Renal cortical epithelial cell (primary cell): ENCODE measurements around the gene LEKR1. TPM values are rescaled to one million over a fixed set of nuclear protein-coding genes. Genes with fewer than 3 reads are reported as not detected.
A peak's percentile ranks its signal among the peaks of the same experiment; 100 is the strongest.
"Not testable (repeated sequence)": the region's sequence is repeated elsewhere in the genome, so short reads cannot be mapped to it uniquely, and the experiment has no call there.

Experiments used
- DNase-seq: peaks from one replicate; pipeline ENCODE4 v3.0.0-alpha.2; 2011; ENCODE audit warnings: low read depth
- total RNA-seq: library from RNA; depleted of rRNA; stranded (reverse); fragments of >200 nt; gene quantifications from 2 replicates; pipeline ENCODE4 v1.2.3, GENCODE V29; 2014

Gene LEKR1
- total RNA-seq, 1 donor from 2014 or later: 1.4 TPM

DNA sequence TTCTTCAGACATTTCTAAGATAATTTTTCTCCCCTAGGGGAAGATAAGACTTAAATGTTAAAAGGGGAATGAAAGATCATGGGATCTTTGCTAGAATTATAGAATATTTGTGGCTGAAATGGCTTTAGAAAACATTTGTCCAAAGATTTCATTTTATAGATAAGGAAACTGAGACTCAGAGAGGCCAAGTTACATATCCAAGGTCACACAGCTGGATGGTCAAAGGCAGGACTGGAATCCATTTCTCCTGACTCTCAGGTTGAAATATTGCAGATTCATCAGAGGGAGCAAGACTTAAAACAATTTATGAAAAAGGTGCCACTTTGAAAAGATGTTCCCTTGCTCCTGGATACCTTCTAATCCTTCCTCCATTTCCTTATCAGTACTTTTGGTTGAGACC is 19.5 kb upstream of the LEKR1 start:
- DNase-seq: no peak

- no peak for DNase-seq
Observed at GRCh38 chr3:156808025-156808424, 18.1 kb upstream of the LEKR1 start.

DNA sequence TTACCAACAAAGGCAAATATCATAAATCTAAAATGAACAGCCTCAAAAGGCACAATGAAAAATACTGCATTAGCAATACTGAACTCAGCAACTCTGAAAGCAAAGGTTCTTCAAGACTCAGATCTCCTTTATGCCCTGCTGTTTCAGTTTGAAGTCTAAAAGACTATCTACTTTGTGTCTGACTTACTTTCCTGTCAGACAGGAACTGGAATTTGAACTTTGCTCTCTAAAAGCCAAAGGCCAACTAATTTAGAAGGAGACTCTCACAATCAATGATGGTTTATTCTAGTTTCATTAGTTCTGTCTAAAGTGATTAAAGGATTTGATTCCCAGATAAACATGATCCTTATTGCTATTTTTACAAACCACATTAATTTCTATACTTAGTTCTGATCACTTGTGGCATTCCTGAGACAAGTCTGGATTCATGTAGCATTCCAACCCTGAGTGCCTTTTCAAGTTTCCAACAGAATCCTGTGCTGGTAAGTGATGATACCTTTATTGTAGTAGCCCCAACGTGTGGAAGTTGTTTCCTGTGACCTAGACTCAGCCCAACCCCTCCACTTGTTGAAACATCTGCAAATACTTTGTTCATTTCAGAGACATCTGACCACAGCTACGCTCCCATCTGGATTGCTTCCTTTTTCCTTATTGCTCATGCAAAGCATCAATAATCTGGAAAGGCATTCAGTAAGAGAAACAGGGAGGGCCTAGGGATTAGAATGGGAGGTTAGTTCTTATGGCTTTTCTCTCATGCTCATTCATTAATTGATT is 14.9 kb upstream of the LEKR1 start:
- no peak for DNase-seq

DNA sequence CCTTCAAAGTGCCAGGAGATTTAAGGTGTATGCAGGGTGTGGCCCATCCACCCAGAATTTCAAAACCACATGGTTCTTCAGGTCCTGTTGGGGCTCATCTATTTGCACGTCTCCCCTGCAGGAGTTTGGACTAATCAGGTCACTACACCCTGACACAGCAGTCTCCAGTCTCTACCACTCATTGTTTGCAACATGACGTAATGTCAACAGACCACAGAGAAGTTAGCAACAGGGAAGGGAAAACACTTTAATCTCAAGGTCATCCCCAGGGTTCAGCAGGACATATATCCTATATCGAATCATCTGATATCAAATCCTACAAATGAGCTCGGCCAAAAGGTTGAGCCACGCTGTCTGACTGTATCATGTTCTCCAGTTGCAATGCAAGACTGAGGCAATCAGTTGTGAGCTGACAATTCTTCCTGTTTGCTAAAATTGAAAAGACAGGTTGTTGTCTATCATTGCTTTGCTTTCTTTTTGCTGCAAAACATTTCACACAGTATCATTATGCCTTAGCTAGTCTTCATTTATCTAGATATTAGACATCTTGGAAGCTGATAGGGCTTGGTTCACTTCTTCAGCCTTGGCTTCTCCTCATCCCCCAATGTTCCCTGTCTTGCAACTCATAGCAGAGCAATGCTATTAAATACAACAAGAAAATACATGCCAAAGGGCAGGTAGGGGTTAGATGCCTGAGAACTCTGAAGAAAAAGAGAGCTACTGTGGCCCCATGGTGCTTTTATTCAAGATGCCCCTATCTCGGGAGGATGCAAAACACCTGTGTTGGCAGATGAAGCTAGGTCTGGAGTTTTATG is 13.4 kb upstream of the LEKR1 start:
- DNase-seq: peak; percentile 73

DNA sequence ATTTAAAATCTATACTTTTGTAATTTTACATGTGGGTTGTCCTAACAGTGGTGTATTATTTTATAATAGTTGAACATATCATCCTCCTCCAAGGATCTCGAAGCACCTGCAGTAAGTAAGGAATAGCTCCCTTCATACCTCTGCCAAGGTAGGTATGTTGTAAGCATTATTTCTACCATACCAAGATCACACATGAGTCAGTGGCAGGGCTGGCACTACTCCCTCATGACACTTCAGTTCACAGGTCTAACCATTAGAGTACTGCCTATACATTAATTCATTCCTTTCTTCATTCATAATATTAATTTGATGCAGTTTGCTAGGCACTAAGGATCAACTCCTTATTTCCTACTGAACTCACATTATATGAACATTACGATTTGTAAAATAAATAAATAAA is 11.9 kb upstream of the LEKR1 start:
- no peak for DNase-seq

- DNase-seq: no peak
Observed at GRCh38 chr3:156816091-156816793, 9.9 kb upstream of the LEKR1 start.

DNA sequence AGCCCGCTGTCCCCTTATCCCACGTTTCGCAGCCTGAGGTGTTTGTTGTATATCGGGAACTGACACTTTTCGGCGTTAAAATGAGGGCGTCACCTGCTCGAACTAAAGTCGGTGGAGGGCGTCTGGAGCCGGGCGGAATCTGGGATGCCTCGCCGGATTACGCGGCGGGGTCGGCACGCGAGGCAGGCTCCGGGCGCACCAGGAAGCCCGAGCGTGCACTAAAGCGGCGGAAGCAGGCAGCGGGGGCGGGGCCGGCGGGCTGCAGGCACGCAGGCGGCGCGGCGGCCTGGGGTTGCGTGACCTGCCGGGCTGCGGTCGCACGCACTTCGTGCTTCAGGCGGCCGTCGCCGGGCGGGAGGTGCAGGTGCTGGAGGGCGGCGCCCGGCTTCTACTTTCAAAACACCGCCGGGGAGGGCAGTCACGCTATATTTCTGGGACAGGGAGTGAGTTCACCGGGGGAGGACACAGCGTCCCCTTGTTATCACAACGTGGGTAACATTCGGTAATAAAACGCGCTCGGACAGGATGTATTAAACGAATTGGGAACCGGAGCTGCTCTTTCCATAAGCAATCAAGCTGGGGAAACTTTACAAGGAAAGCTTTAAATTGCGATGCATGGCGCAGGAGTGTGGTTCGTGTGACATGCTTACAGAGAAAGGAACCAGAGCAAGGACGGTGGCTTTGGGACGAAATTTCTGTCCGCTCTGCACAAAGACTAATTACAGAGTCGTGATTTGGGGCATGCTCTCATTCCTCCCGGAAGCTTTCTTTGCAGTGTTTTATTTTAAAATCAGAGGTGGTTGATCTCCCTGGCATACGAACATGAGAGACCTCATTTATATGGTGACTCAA is 9.1 kb upstream of the LEKR1 start:
- peak; percentile 25 for DNase-seq

- DNase-seq: peak; percentile 59
Observed at GRCh38 chr3:156817646-156818272, 8.4 kb upstream of the LEKR1 start.

- DNase-seq: no peak
Observed at GRCh38 chr3:156818273-156818651, 7.9 kb upstream of the LEKR1 start.

- peak; percentile 77 for DNase-seq
Observed at GRCh38 chr3:156818890-156819289, 7.3 kb upstream of the LEKR1 start.

GRCh38 chr3:156819842-156820691 is 6.1 kb upstream of the LEKR1 start:
- no peak for DNase-seq

- no peak for DNase-seq
Observed at GRCh38 chr3:156820692-156821080, 5.5 kb upstream of the LEKR1 start.

- not testable (repeated sequence) for DNase-seq
Observed at GRCh38 chr3:156822626-156823260, 3.4 kb upstream of the LEKR1 start.

DNA sequence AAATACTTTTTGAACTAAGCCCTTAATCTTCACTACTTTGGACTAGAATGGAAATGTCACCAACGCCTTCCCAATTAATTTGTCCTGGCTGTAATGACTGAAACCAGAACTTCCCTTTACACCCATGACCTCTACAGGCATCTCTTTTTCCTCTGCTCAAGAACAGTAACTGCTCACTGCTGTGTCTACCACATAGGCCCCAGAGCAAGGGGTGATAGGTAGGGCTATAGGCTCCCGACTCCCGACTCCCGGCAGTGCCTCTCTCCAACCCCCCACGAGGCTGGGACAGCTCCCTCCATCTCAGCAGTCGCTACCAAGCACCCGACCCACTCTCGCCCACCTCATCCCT is 384 bp upstream of the LEKR1 start:
- DNase-seq: no peak

GRCh38 chr3:156826896-156827882 is 1.0 kb downstream of the LEKR1 start:
- no peak for DNase-seq

GRCh38 chr3:156831006-156831405 is 4.9 kb downstream of the LEKR1 start:
- DNase-seq: no peak

- DNase-seq: no peak
Observed at GRCh38 chr3:156834435-156834834, 8.3 kb downstream of the LEKR1 start.

- DNase-seq: no peak
Observed at GRCh38 chr3:156834962-156835535, 8.9 kb downstream of the LEKR1 start.
